Stimulated activated CD8-positive, alpha-beta memory T cell treated with anti-CD3 and anti-CD28 coated beads, Interleukin-12 subunit alpha, Interleukin-12 subunit beta, amount 100 ng/mL, for 1 hour (primary cell): ENCODE results near the gene SCYGR2.
"Not testable (repeated sequence)": the region's sequence is repeated elsewhere in the genome, so short reads cannot be mapped to it uniquely, and the experiment has no call there.

ENCODE experiments used
- DNase-seq: peaks from one replicate; pipeline ENCODE4 v3.0.0-alpha.2; 2020; ENCODE audit warnings: low read depth

The SCYGR2 gene, protein sequence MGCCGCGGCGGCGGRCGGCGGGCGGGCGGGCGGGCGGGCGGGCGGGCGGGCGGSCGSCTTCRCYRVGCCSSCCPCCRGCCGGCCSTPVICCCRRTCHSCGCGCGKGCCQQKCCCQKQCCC

DNA sequence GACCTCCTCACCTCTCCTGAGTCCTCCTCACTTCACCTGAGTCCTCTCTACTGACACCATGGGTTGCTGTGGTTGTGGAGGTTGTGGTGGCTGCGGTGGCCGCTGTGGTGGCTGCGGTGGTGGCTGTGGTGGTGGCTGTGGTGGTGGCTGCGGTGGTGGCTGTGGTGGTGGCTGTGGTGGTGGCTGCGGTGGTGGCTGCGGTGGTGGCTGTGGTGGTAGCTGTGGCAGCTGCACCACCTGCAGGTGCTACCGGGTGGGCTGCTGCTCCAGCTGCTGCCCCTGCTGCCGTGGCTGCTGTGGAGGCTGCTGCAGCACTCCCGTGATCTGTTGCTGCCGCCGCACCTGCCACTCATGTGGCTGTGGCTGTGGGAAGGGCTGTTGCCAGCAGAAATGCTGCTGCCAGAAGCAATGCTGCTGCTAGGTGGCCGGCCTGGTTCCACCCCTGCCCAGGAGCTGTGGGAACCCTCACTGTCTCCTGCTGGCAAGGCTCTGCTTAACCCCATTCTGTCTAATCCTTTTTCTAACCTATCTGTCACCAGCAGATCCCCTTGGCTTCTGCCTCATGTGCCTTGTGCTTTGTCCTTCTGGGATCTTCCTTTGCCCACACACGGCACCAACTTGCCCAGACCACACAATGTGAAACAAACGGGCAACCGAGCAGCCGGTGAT lies at the start of gene SCYGR2:
Gene SCYGR2, plus strand, starts transcription at position 59 of the 669 bp plus-strand sequence. Its CDS starts 0 bp downstream, at position 59.
- not testable (repeated sequence) for DNase-seq

DNA sequence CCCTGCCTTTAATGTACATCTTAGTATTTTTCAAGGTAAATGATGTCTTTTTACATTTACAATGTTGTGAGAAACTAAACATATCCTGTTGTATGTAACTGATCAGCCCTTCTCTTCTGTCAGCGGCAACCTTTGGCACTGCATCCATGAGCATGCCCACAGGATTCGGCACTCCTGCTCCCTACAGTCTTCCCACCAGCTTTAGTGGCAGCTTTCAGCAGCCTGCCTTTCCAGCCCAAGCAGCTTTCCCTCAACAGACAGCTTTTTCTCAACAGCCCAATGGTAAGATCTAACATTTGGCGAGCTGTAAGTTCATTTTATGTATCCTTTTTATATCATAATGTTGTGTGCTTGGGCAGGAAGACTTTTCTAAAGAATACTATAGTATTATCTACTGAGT lies 46.9 kb upstream of the SCYGR2 start:
- no peak for DNase-seq

- DNase-seq: no peak
Observed at GRCh38 chr2:227562581-227562980, 36.1 kb upstream of the SCYGR2 start.

GRCh38 chr2:227565080-227565479 lies 33.6 kb upstream of the SCYGR2 start:
- no peak for DNase-seq

- DNase-seq: no peak
Observed at GRCh38 chr2:227566012-227566411, 32.7 kb upstream of the SCYGR2 start.

GRCh38 chr2:227568852-227569169 lies 29.9 kb upstream of the SCYGR2 start:
- DNase-seq: no peak

- DNase-seq: no peak
Observed at GRCh38 chr2:227570615-227571014, 28.1 kb upstream of the SCYGR2 start.

DNA sequence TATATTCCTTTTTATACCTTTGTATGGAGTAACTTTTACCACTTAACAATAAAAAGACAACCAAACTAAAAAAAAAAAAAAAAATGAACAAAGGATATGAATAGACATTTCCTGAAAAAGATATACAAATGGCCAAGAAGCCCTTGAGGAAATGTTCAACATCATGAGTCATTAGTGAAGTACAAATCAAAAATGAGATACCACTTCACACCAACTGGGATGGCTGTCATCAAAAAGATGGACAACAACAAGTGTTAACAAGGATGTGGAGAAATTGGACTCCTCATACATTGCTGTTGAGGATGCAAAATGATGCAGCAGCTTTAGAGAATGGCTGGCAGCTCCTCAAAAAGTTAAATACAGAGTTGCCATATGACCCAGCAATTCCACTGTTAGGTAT lies 22.6 kb upstream of the SCYGR2 start:
- no peak for DNase-seq

DNA sequence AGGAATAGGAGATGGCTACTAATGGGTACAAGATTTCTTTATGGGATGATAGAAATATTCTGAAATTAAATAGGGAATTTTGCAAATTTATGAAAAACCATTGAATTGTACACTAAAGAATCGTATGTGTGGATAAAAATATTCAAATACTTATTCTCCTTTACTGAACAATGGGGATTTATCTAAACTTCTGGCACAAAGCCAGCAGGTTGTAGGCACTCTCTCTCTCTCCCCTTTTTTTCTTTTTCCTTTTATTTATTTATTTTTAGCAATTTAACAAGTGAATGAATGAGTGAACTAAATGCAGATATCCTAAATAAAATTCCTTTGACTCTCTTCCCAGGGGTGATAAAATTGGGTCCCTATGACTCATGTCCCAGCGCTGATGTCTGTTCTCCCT lies 21.9 kb upstream of the SCYGR2 start:
- no peak for DNase-seq

DNA sequence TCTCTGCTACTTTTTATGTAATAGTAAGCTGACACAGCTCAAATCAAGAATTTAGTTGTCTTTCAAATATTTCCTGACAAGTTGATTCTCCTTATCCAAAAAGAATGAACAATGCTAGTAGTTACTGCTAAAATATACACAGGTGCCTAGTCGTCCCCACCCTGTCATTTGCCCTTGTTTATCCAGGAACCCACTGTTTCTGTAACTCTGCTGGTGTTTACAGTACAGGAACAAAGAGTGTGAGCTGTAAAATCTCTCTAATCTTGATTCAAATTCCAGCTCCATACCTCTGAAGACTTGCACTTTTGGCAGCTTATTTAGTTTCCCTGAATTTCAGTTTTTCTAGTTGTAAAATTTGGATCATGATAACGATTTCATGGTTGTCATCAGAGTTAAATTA lies 21.1 kb upstream of the SCYGR2 start:
- DNase-seq: no peak

DNA sequence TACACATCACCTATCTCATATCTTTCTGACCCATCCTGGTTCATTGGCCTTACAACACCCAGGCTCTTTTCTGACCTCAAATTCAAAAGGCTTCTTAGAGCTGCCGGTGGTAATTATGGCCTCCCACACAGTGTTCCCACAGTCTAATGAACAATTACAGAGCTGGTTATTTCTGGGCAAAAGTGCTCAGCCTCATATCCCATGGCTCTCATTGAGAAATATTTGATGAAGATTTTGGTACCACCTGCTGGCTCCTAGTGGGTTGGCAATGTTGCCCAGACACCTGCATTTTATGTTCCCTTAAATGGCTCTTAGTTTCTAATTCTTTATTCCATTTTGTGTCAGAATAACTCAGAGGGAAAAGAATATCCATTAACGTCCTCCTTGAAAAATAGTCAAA lies 20.1 kb upstream of the SCYGR2 start:
- DNase-seq: no peak

DNA sequence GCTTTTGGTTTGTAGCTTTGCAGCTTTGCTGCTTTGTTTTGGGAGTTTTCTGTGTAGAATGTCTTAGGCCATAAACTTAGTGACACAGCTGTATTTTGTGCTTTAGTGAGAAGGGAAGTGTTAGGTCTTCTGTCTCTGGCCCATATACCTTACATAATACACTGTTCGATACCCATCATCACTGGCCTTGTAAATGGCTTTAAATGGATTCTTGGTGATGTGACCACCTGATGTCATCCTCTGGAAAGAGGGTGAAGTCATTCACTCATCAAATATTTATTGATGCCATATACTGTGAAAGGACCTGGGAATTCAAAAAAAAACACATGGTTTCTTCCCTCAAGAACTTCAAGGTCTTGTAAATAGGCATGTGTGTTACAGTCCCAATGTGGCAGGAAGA lies 18.9 kb upstream of the SCYGR2 start:
- DNase-seq: no peak

DNA sequence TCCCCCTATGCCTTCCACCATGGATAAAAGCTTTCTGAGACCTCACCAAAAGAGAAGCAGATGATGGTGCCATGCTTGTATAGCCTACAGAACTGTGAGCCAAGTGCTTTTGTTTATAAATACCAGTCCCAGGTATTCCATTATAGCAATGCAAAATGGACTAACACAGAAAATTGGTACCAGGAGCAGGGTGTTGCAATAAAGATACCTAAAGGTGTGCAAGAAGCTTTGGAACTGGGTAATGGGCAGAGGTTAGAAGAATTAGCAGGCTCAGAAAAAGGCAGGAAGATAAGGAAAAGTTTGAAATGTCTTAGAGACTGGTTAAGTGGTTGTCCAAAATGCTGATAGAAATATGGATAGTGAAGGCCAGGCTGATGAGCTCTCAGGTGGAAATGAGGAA lies 16.3 kb upstream of the SCYGR2 start:
- no peak for DNase-seq

DNA sequence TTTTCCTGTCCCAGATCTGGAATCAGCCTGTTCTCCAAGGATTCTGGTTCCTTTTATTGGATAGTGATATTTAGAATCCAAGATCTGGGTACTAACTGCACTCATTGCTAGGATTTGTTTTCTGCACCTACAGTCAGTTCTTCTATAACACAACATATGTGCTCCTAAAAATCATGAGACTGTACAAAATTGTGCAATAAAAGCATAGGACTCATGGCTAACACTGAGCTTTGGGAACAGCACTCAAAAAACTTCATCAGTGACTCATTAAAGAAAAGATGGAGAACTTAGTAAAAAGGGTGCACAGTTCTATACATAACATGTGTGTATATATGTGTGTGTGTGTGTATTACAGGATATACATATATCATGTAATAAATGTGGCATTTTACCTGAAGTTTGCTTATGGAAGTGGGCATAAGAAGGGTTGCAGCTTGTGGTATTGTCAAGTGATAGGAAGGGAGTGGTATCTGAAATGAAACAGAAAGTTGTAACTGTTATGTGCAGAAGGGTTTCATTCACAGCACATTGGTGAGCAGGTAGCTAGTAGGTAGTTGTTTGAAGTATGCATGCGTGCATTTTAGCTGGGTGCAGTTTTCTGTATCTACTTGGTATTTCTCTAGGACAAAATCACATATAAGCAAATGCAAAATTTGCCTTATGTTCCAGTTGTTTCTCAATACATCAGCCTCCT lies 5.9 kb upstream of the SCYGR2 start:
- no peak for DNase-seq

- DNase-seq: no peak
Observed at GRCh38 chr2:227595797-227596196, 2.9 kb upstream of the SCYGR2 start.

DNA sequence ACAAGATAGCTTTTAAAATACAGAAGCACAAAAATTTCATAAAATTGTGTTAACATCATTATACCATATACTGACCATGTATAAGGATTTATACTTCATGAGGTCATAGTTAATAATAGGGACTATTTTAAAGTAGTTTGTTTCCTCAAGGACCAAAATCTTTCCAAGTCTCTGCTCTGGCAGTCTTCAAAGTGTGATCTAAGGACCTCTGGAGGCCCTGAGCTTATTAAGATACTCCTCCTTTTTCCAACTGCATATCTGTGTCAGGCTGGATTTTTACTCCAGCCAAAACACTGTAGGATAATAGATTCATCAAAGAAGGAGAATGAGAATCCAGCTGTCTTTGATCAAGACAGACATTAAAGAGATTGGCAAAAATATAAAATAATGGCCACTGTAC lies 1.7 kb upstream of the SCYGR2 start:
- DNase-seq: no peak

- DNase-seq: no peak
Observed at GRCh38 chr2:227597998-227598397, 695 bp upstream of the SCYGR2 start.

DNA sequence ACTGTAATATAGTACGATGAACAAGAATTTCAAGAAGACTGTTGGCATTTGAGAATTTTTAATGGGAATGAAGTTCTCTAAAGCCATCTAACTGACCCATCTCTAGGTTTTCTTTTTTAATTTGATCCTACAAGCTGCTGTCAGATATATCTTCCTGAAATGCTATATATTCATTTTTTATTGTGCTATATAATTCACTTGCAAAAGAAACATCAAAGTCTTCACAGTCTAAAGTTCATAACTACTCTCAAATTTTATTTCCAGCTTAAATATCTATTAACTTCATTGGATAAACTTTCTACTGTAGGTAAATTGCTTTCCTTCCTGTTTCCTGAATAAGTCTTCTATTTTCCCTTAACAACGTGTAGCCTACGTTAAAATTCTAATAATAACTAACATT lies 3.7 kb downstream of the SCYGR2 start:
- no peak for DNase-seq

DNA sequence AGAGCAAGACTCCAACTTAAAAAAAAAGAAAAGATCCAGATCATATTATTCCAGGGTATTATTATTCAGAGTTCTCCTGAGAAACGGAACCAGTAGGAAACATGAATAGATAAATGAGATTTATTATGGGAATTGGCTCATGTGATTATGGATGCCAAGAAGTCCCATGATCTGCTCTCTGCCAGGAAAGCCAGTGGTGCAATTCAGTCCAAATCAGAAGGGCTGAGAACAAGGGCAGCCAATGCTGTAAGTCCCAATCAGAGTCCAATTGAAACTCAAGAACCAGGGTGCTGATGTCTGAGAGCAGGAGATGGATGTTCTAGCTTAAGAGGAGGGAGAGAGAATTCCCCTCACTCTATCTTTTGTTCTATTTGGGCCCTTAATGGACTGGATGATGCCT lies 7.8 kb downstream of the SCYGR2 start:
- no peak for DNase-seq

- no peak for DNase-seq
Observed at GRCh38 chr2:227607941-227608340, 9.2 kb downstream of the SCYGR2 start.

DNA sequence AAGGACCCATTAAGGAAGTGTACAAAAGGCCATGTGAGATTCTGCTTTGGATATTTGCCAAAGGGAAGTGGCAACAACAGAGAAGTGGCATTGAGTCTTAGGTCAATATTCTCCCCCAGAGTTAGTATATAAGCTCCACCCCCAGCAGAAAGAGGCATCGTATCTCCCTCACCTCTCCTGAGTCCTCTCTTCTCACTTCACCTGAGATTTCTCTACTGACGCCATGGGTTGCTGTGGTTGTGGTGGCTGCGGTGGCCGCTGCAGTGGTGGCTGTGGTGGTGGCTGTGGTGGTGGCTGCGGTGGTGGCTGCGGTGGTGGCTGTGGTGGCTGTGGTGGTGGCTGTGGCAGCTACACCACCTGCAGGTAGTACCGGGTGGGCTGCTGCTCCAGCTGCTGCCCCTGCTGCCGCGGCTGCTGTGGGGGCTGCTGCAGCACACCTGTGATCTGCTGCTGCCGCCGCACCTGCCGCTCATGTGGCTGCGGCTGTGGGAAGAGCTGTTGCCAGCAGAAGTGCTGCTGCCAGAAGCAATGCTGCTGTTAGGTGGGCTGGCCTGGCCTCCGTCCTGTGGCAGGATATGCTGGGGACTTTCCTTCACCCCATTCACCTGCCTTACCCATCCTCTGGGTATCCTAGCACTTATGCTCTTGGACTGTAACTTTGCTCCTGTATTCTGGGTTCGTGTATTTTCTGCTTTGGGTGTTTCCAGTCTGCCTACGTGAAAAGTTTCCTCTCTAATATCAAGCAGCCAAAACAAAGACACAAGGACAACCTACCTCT lies 10.1 kb downstream of the SCYGR2 start:
- no peak for DNase-seq

- DNase-seq: no peak
Observed at GRCh38 chr2:227610123-227610522, 11.4 kb downstream of the SCYGR2 start.
